Measurements from ENCODE around the gene WWTR1. TPM values are rescaled to one million over a fixed set of nuclear protein-coding genes. Genes with fewer than 3 reads are reported as not detected.

The WWTR1 gene
- total RNA-seq, 6 donors from 2014 or later = 77.5 to 119 (median 107) TPM

GRCh38 chr3:149532489-149533180 is 125.2 kb downstream of the WWTR1 start:
- DNase-seq (no peak), ATAC-seq (ENCODE audit: low FRiP score in 2 of 2) (no peak)
- H3K9me3 ChIP-seq = no peaks in the 10 kb centered on the region
- no peaks in the 10 kb centered on the region for H3K36me3 ChIP-seq
- peak overlapping the region in 3 of 4 donors; percentile 15 to 78 (median 28) for H3K27ac ChIP-seq
- WGBS, 2 donors = 31 to 33% methylated on average over 8 of the region's 8 CpGs
- peaks cover 48 to 71% (median 57%) of the 10 kb centered on the region in 4 donors for H3K4me1 ChIP-seq
- TF ChIP-seq EP300 (IDR thresholded peaks at IDR 0.05) (no peak), CTCF (IDR thresholded peaks at IDR 0.05) (no peak), POLR2A (IDR thresholded peaks at IDR 0.05) (no peak), POLR2AphosphoS5 (IDR thresholded peaks at IDR 0.05) (no peak)
- H3K4me3 ChIP-seq = peak overlapping the region in 1 of 4 donors; percentile 15
- no peaks in the 10 kb centered on the region for H3K27me3 ChIP-seq

- peaks cover 27 to 61% (median 37%) of the 10 kb centered on the region in 4 donors for H3K4me1 ChIP-seq
- peak overlapping the region in 3 of 4 donors; percentile 60 to 75 (median 64) for H3K27ac ChIP-seq
Measured at GRCh38 chr3:149529099-149529498, 128.7 kb downstream of the WWTR1 start.

DNA sequence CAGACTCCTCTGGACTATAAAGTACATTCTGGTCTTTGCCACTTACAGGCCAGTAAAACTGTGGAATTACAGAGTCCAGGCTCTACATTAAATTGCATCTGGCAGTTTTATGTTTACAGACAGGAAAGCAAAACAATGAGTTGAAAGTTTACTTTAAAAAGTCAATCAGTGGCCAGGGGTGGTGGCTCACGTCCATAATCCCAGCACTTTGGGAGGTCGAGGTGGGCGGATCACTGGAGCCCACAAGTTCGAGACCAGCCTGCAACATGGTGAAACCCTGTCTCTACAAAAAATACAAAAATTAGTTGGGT is 129.5 kb downstream of the WWTR1 start:
- Histone ChIP-seq H3K27ac (peak overlapping the region; percentile 60 to 75 (median 62)), H3K4me3 (no peak overlapping the region), H3K4me1 (peaks cover 26 to 61% (median 35%) of the 10 kb centered on the region in 4 donors), H3K27me3 (no peaks in the 10 kb centered on the region), H3K9me3 (no peaks in the 10 kb centered on the region), H3K36me3 (peaks cover 3 to 25% (median 6%) of the 10 kb centered on the region in 4 donors)
- TF ChIP-seq CTCF (IDR thresholded peaks at IDR 0.05) = no peak
- TF ChIP-seq POLR2A (IDR thresholded peaks at IDR 0.05) = no peak
- TF ChIP-seq EP300 (IDR thresholded peaks at IDR 0.05) = no peak
- no peak for TF ChIP-seq POLR2AphosphoS5 (IDR thresholded peaks at IDR 0.05)
- DNase-seq = no peak
- WGBS, 2 donors = 41 to 43% methylated on average over 4 of the region's 4 CpGs
- no peak for ATAC-seq (ENCODE audit: low FRiP score in 2 of 2)

More at GRCh38 chr3:149529099-149529498, 128.7 kb downstream of the WWTR1 start:
- Histone ChIP-seq H3K36me3 (peaks cover 0 to 17% (median 6%) of the 10 kb centered on the region in 4 donors), H3K27me3 (no peaks in the 10 kb centered on the region), H3K9me3 (no peaks in the 10 kb centered on the region), H3K4me3 (no peak overlapping the region)
- DNase-seq (no peak), ATAC-seq (ENCODE audit: low FRiP score in 2 of 2) (no peak)
- TF ChIP-seq EP300 (IDR thresholded peaks at IDR 0.05) (no peak), POLR2AphosphoS5 (IDR thresholded peaks at IDR 0.05) (no peak), POLR2A (IDR thresholded peaks at IDR 0.05) (no peak), CTCF (IDR thresholded peaks at IDR 0.05) (no peak)
- WGBS, 2 donors = 88 to 90% methylated on average over 2 of the region's 2 CpGs

DNA sequence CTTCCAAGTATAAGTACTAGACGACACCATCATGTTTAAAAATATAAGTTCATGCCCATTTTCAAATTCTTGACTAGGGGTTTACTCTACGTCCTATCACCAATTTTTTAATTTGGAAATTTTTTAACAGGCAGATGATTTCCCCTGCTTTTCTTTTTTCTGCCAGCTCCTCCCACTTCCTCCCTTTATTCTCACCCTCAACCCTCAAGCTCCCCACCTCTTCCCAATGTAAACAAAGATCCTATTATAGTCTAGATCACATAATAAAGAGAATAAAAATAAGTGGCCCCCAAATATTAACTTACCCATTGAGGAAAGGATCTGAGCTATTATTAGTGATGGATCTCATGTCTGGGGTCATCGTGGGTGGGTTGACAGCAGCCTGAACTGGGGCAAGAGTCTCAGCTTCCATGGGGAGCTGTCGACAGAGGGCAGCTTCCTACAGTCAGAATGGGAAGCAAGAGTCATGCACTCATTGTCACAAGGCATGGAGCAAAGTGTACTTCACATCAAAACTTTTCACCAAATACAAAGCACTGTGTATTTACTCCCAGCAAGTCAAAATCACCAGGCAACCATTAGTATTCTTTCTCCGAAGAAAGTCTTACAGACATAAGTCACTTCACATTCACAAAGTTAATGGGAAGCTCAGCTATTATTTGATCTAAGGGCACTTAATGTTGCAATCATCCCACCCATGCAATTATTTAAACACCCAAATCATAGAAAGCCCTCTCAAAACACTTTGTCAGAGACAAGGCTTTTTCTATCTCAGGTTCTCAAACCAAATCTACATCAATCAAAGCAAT is 130.1 kb downstream of the WWTR1 start:
- TF ChIP-seq POLR2A (IDR thresholded peaks at IDR 0.05) (no peak), EP300 (IDR thresholded peaks at IDR 0.05) (peak in 2 of 4 donors; percentile 29 to 83), CTCF (IDR thresholded peaks at IDR 0.05) (peak in 3 of 6 experiments; percentile 12 to 48 (median 37)), POLR2AphosphoS5 (IDR thresholded peaks at IDR 0.05) (peak in 1 of 2 donors; percentile 62)
- 26 to 38% methylated on average over 5 of the region's 5 CpGs for WGBS, 2 donors
- no peaks in the 10 kb centered on the region for H3K27me3 ChIP-seq
- DNase-seq (peak in 1 of 2 donors; percentile 67), ATAC-seq (ENCODE audit: low FRiP score in 2 of 2) (peak; percentile 68 to 89)
- no peak overlapping the region for H3K4me3 ChIP-seq
- H3K4me1 ChIP-seq = peaks cover 24 to 58% (median 31%) of the 10 kb centered on the region in 4 donors
- peak overlapping the region; percentile 60 to 75 (median 66) for H3K27ac ChIP-seq
- H3K36me3 ChIP-seq = peaks cover 3 to 31% (median 6%) of the 10 kb centered on the region in 4 donors
- H3K9me3 ChIP-seq = no peaks in the 10 kb centered on the region

All from upper lobe of left lung (tissue), 6 donors.